ENCODE measurements around the gene HS1BP3. TPM values are rescaled to one million over a fixed set of nuclear protein-coding genes. Genes with fewer than 3 reads are reported as not detected.

The HS1BP3 gene
- total RNA-seq, 3 donors from 2014 or later = 19.0 to 31.8 (median 25.9) TPM

- Histone ChIP-seq H3K27me3 (peaks cover 0 to 12% of the 10 kb centered on the region in 2 donors), H3K27ac (no peak overlapping the region)
These were observed 26.6 kb upstream of the HS1BP3 start for GRCh38 chr2:20677301-20678085.

GRCh38 chr2:20676353-20677215, 25.7 kb upstream of the HS1BP3 start:
- TF ChIP-seq POLR2AphosphoS5 (IDR thresholded peaks at IDR 0.05) (no peak), CTCF (IDR thresholded peaks at IDR 0.05) (no peak), POLR2A (IDR thresholded peaks at IDR 0.05) (no peak)
- Histone ChIP-seq H3K4me1 (no peaks in the 10 kb centered on the region), H3K4me3 (no peak overlapping the region), H3K9me3 (no peaks in the 10 kb centered on the region), H3K36me3 (no peaks in the 10 kb centered on the region), H3K27me3 (peaks cover 0 to 20% of the 10 kb centered on the region in 2 donors), H3K27ac (no peak overlapping the region)
- no peak for DNase-seq (ENCODE audit: low spot score in 2 of 2)
- intact Hi-C loops (cut with DNase I; ENCODE audit: low total_unique reads) = no loop called here

More at GRCh38 chr2:20677301-20678085, 26.6 kb upstream of the HS1BP3 start:
- Histone ChIP-seq H3K4me1 (no peaks in the 10 kb centered on the region), H3K36me3 (no peaks in the 10 kb centered on the region), H3K4me3 (no peak overlapping the region), H3K9me3 (no peaks in the 10 kb centered on the region)
- TF ChIP-seq POLR2AphosphoS5 (IDR thresholded peaks at IDR 0.05) = no peak
- intact Hi-C loops (cut with DNase I; ENCODE audit: low total_unique reads) = no loop called here
- DNase-seq (ENCODE audit: low spot score in 2 of 2) = no peak

- H3K27me3 ChIP-seq = peaks cover 0 to 27% of the 10 kb centered on the region in 2 donors
- H3K4me1 ChIP-seq = no peaks in the 10 kb centered on the region
- intact Hi-C loops (cut with DNase I; ENCODE audit: low total_unique reads) = no loop called here
- no peak overlapping the region for H3K4me3 ChIP-seq
- TF ChIP-seq POLR2AphosphoS5 (IDR thresholded peaks at IDR 0.05) = no peak
- no peak for TF ChIP-seq CTCF (IDR thresholded peaks at IDR 0.05)
- no peak for TF ChIP-seq POLR2A (IDR thresholded peaks at IDR 0.05)
- DNase-seq (ENCODE audit: low spot score in 2 of 2) = no peak
- no peaks in the 10 kb centered on the region for H3K36me3 ChIP-seq
- no peak overlapping the region for H3K27ac ChIP-seq
- H3K9me3 ChIP-seq = no peaks in the 10 kb centered on the region
These were observed 24.9 kb upstream of the HS1BP3 start for GRCh38 chr2:20675701-20676352.

- H3K4me3 ChIP-seq = no peak overlapping the region
- H3K9me3 ChIP-seq = no peaks in the 10 kb centered on the region
- no peaks in the 10 kb centered on the region for H3K4me1 ChIP-seq
- H3K27ac ChIP-seq = no peak overlapping the region
- TF ChIP-seq POLR2AphosphoS5 (IDR thresholded peaks at IDR 0.05) (no peak), CTCF (IDR thresholded peaks at IDR 0.05) (no peak), POLR2A (IDR thresholded peaks at IDR 0.05) (no peak)
- no peak for DNase-seq (ENCODE audit: low spot score in 2 of 2)
- peaks cover 0 to 34% of the 10 kb centered on the region in 2 donors for H3K27me3 ChIP-seq
- no peaks in the 10 kb centered on the region for H3K36me3 ChIP-seq
- intact Hi-C loops (cut with DNase I; ENCODE audit: low total_unique reads) = no loop called here
These were observed 24.2 kb upstream of the HS1BP3 start for GRCh38 chr2:20674974-20675679.

- H3K36me3 ChIP-seq = no peaks in the 10 kb centered on the region
- H3K27me3 ChIP-seq = peaks cover 0 to 41% of the 10 kb centered on the region in 2 donors
- no peak for DNase-seq (ENCODE audit: low spot score in 2 of 2)
- intact Hi-C loops (cut with DNase I; ENCODE audit: low total_unique reads) = no loop called here
- H3K4me1 ChIP-seq = no peaks in the 10 kb centered on the region
- H3K4me3 ChIP-seq = no peak overlapping the region
- H3K27ac ChIP-seq = no peak overlapping the region
- TF ChIP-seq POLR2A (IDR thresholded peaks at IDR 0.05) = no peak
- no peak for TF ChIP-seq CTCF (IDR thresholded peaks at IDR 0.05)
- no peak for TF ChIP-seq POLR2AphosphoS5 (IDR thresholded peaks at IDR 0.05)
- no peaks in the 10 kb centered on the region for H3K9me3 ChIP-seq
These were observed 23.5 kb upstream of the HS1BP3 start for GRCh38 chr2:20674309-20674965.
